GM12878 (cell line): Measurements from ENCODE around the gene DPM3. TPM values are rescaled to one million over a fixed set of nuclear protein-coding genes. Genes with fewer than 3 reads are reported as not detected.

Experiments
- ATAC-seq: fragments of 200-7000 bp; cut with Tn5 transposase; 3 replicates; pipeline ENCODE4 v1.9.1; 2020; ENCODE audit warnings: mild to moderate bottlenecking, moderate library complexity
- BruUV-seq: library from RNA; stranded (reverse); fragments of 400-500 nt; replicated peaks from 2 replicates; lab custom pipeline; 2021; lab: Mats Ljungman, UMichigan
- CTCF ChIA-PET: fragments of 300-600 bp; sonication (Branson Sonifier 250); formaldehyde crosslinking; extraction: SDS; loops from one replicate; lab custom pipeline; 2021; ENCODE audit warnings: inconsistent platforms; lab: Yijun Ruan, JAX
- POLR2A ChIA-PET: fragments of 350-600 bp; formaldehyde crosslinking; extraction: SDS; loops from one replicate; lab custom pipeline; 2021; ENCODE audit warnings: inconsistent platforms; lab: Charles Lee
- RAD21 ChIA-PET: fragments of 300-600 bp; sonication (Branson Sonifier 250); formaldehyde crosslinking; loops from one replicate; lab custom pipeline; 2023; ENCODE audit warnings: antibody characterized with exemption; ENCODE audit not compliant: unreplicated experiment; lab: Charles Lee
- SMC1A ChIA-PET: fragments of 300-600 bp; sonication (Branson Sonifier 250); formaldehyde crosslinking; loops from one replicate; lab custom pipeline; 2023; ENCODE audit not compliant: unreplicated experiment, uncharacterized antibody; lab: Charles Lee
- DNase-seq: peaks from one replicate; pipeline ENCODE4 v3.0.0-alpha.2; 2011; ENCODE audit warnings: low read depth, low spot score
- FAIRE-seq: peaks from 3 replicates; lab custom pipeline; 2011; peaks lifted over from hg19 to GRCh38; lab: Jason Lieb, UNC
- H2AFZ ChIP-seq: 2 replicates; pipeline ENCODE4 v1.6.0; 2011; ENCODE audit warnings: low read depth, low read length, control low read depth; ENCODE audit not compliant: control insufficient read depth
- H3K27ac ChIP-seq: 2 replicates; pipeline ENCODE4 v1.5.1; 2011; ENCODE audit warnings: control low read depth; ENCODE audit not compliant: control insufficient read depth, insufficient read depth
- H3K27me3 ChIP-seq, 2 experiments: replicated peaks in 1 of 2; 2 replicates each; pipeline versions ENCODE4 v1.6.0 to v1.6.1; 2011; ENCODE audit warnings: low read length in 1 of 2; ENCODE audit not compliant: control insufficient read depth in 2 of 2, insufficient read depth in 2 of 2
- H3K36me3 ChIP-seq, 2 experiments: 2 replicates each; pipeline ENCODE4 v1.5.1; 2011; ENCODE audit warnings: low read length in 1 of 2; ENCODE audit not compliant: control insufficient read depth in 2 of 2, insufficient read depth in 2 of 2
- H3K4me1 ChIP-seq: 2 replicates; pipeline ENCODE4 v1.6.1; 2011; ENCODE audit warnings: mild to moderate bottlenecking, low read length, moderate library complexity, mixed read lengths; ENCODE audit not compliant: control insufficient read depth, insufficient read depth
- H3K4me2 ChIP-seq: 2 replicates; pipeline ENCODE4 v1.6.0; 2011; ENCODE audit warnings: control low read depth; ENCODE audit not compliant: control insufficient read depth, insufficient read depth
- H3K4me3 ChIP-seq: fragments of 200-600 bp; sonication (generic); 2 replicates; pipeline ENCODE4 v1.5.1; 2016
- H3K79me2 ChIP-seq: 2 replicates; pipeline ENCODE4 v1.6.0; 2011; ENCODE audit warnings: low read length; ENCODE audit not compliant: control insufficient read depth, insufficient read depth
- H3K9ac ChIP-seq: 2 replicates; pipeline ENCODE4 v1.8.0; 2011; ENCODE audit warnings: low read length, control low read depth, mixed read lengths; ENCODE audit not compliant: control insufficient read depth, insufficient read depth
- H3K9me3 ChIP-seq: replicated peaks from 3 replicates; pipeline ENCODE4 v1.5.1; 2011; ENCODE audit warnings: mild to moderate bottlenecking, low read length; ENCODE audit not compliant: control insufficient read depth, insufficient read depth
- H4K20me1 ChIP-seq: 2 replicates; pipeline ENCODE4 v1.6.0; 2011; ENCODE audit not compliant: control insufficient read depth, insufficient read depth
- BCL11A ChIP-seq: IDR thresholded peaks from 2 replicates; pipeline ENCODE4 v1.6.1; 2011; ENCODE audit warnings: low read depth, low read length
- IKZF2 ChIP-seq, 2 experiments: fragments of 450-650 bp; IDR thresholded peaks; 2 replicates each; pipeline ENCODE4 v1.6.1; 2017; ENCODE audit warnings: mild to moderate bottlenecking in 2 of 2, moderate library complexity in 2 of 2
- MEF2A ChIP-seq: IDR thresholded peaks from 2 replicates; pipeline ENCODE4 v1.6.1; 2011; ENCODE audit warnings: low read depth, mild to moderate bottlenecking, low read length, moderate library complexity; ENCODE audit not compliant: insufficient read depth
- WGBS: methylation state at CpG from one replicate; pipeline ENCODE4 v1.1.6; 2016; ENCODE audit warnings: low lambda C conversion rate; ENCODE audit not compliant: insufficient replicate concordance, insufficient coverage; ENCODE audit errors: missing lambda C conversion rate; 5-methylcytosine and 5-hydroxymethylcytosine counted together
- in situ Hi-C: fragments of 300-500 bp; cut with MboI; formaldehyde crosslinking; loops from 9 replicates; pipeline ENCODE4 v1.14.3; 2018; ENCODE audit warnings: mixed read lengths
- intact Hi-C: fragments of 100-400 bp; cut with micrococcal nuclease; formaldehyde crosslinking; loops from one replicate; pipeline ENCODE4 v1.14.2; 2022; ENCODE audit not compliant: unreplicated experiment
- polyA plus RNA-seq, 11 experiments: library from polyadenylated mRNA; depleted of rRNA in 4 of 11; unstranded in 6 of 11; stranded (reverse) in 5 of 11; fragments of >200 nt; fragmentation: Nextera tagmentation in 4 of 11; fragmentation: Illumina TruSeq in 1 of 11; extraction: Ambion mirVana in 4 of 11; extraction: Trizol in 1 of 11; gene quantifications; 1 replicate in 1 of 11; 2 replicates in 10 of 11; pipeline versions ENCODE4 v1.2.1 to v1.2.3, GENCODE V29; 2011 to 2016; ENCODE audit warnings: inconsistent platforms in 2 of 11, missing spikeins in 2 of 11, low read depth in 1 of 11
- total RNA-seq, 4 experiments: library from RNA; depleted of rRNA in 3 of 4; stranded (reverse); fragments of >200 nt in 3 of 4; fragmentation: Illumina TruSeq in 1 of 4; extraction: Trizol in 1 of 4; gene quantifications; 2 replicates each; pipeline versions ENCODE4 v1.2.1 to v1.2.3, GENCODE V29; 2013 to 2021
- TF ChIP-seq, protein P1 (sequence below): IDR thresholded peaks from 2 replicates; pipeline ENCODE4 v1.6.1; 2012; ENCODE audit warnings: mild to moderate bottlenecking, low read depth, low read length

The DPM3 gene
- total and polyA plus RNA-seq, 10 of the 15 experiments (the other 5 are each of a cell fraction or from before 2014, with no cell fraction given) = 5.9 to 78.7 (median 25.7) TPM

DNA sequence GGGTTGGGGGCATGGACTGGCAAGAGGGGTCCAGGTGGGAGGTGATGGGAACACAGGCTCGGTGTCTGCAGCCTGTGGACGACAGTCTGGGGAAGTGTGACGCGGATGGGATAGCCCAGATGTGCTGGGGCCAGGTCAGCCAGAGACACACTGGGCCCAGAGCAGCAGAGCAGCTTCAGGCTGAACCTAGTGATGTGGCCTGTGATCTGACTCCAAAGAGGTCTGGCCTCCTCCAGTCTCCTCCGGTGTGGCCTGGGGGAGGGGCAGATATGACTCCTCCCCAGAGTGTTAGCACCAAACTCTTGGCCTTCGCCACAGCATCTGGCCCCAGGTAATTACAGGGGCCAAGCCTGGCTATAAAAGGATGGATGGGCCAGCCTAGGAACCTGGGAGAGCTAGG is 48.2 kb downstream of the DPM3 start:
- TF ChIP-seq IKZF2 (IDR thresholded peaks at IDR 0.05) (no peak), MEF2A (no peak), BCL11A (no peak)
- TF ChIP-seq, protein P1, sequence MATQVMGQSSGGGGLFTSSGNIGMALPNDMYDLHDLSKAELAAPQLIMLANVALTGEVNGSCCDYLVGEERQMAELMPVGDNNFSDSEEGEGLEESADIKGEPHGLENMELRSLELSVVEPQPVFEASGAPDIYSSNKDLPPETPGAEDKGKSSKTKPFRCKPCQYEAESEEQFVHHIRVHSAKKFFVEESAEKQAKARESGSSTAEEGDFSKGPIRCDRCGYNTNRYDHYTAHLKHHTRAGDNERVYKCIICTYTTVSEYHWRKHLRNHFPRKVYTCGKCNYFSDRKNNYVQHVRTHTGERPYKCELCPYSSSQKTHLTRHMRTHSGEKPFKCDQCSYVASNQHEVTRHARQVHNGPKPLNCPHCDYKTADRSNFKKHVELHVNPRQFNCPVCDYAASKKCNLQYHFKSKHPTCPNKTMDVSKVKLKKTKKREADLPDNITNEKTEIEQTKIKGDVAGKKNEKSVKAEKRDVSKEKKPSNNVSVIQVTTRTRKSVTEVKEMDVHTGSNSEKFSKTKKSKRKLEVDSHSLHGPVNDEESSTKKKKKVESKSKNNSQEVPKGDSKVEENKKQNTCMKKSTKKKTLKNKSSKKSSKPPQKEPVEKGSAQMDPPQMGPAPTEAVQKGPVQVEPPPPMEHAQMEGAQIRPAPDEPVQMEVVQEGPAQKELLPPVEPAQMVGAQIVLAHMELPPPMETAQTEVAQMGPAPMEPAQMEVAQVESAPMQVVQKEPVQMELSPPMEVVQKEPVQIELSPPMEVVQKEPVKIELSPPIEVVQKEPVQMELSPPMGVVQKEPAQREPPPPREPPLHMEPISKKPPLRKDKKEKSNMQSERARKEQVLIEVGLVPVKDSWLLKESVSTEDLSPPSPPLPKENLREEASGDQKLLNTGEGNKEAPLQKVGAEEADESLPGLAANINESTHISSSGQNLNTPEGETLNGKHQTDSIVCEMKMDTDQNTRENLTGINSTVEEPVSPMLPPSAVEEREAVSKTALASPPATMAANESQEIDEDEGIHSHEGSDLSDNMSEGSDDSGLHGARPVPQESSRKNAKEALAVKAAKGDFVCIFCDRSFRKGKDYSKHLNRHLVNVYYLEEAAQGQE = no peak
- no peak overlapping the region for H3K27ac ChIP-seq
- no peaks in the 10 kb centered on the region for H3K9me3 ChIP-seq
- ChIA-PET RAD21 (interaction anchor here (1.1 to 5.1 kb wide), 6 partner anchors 29 to 101 kb away, joined by 3 to 71 read pairs (median 7); partner anchors contain the start of genes EFNA4, KRTCAP2 and SLC50A1), SMC1A (interaction anchor here (0.9 to 2.7 kb wide), 13 partner anchors 15 to 187 kb away, joined by 3 to 36 read pairs (median 4); partner anchors contain the start of gene KRTCAP2), CTCF (interaction anchor here (0.6 to 6.8 kb wide), 32 partner anchors 8 to 406 kb away, joined by 3 to 284 read pairs (median 5); partner anchors contain the start of genes KRTCAP2 and TRIM46), POLR2A (interaction anchor here (0.7 to 1.5 kb wide), 4 partner anchors 34 to 151 kb away, joined by 3 to 5 read pairs (median 4); partner anchors contain the start of gene KRTCAP2)
- no peak overlapping the region for H2AFZ ChIP-seq
- no peak for ATAC-seq
- H3K27me3 ChIP-seq = peaks cover 0 to 2% of the 10 kb centered on the region in 2 experiments; a peak in 1 of 4 replicates
- BruUV-seq = no TSS peak
- no peak for DNase-seq
- peaks cover 3% of the 10 kb centered on the region; the same call in 1 of the 2 replicates for H3K4me1 ChIP-seq
- H3K79me2 ChIP-seq = no peaks in the 10 kb centered on the region
- in situ Hi-C loops = loop anchor here (5.0 kb wide), 1 partner anchor 75 kb away; no protein-coding TSS in a partner anchor
- no peaks in the 10 kb centered on the region for H4K20me1 ChIP-seq
- WGBS = 39% methylated on average over 6 of the region's 6 CpGs
- H3K9ac ChIP-seq = no peak overlapping the region
- H3K36me3 ChIP-seq = no peaks in the 10 kb centered on the region
- intact Hi-C loops = no loop called here
- H3K4me3 ChIP-seq = no peak overlapping the region
- H3K4me2 ChIP-seq = no peak overlapping the region
- FAIRE-seq = no peak
